ENCODE results near the gene PDSS1. TPM values are rescaled to one million over a fixed set of nuclear protein-coding genes. Genes with fewer than 3 reads are reported as not detected.

The PDSS1 gene
- total and polyA plus RNA-seq, 4 donors, result 1.8 to 6.6 (median 3.3) TPM

GRCh38 chr10:26706936-26707335, 9.4 kb downstream of the PDSS1 start:
- 91% methylated on average over 10 of the region's 10 CpGs for WGBS, 2 donors
- no peak overlapping the region for H3K27ac ChIP-seq (ENCODE audit: low read depth in 1 of 2, low read length in 2 of 2)
- H3K4me1 ChIP-seq (ENCODE audit: control insufficient read depth in 1 of 2, insufficient read depth in 2 of 2, low read length in 2 of 2), result no peaks in the 10 kb centered on the region
- no peaks in the 10 kb centered on the region for H3K36me3 ChIP-seq (ENCODE audit: control insufficient read depth in 1 of 2, insufficient read depth in 2 of 2, low read length in 1 of 2)
- ATAC-seq (ENCODE audit: low FRiP score), result no peak
- H3K9me3 ChIP-seq (ENCODE audit: control insufficient read depth, low read length), result no peaks in the 10 kb centered on the region
- H3K4me3 ChIP-seq (ENCODE audit: low read length in 2 of 2), result no peak overlapping the region
- no peaks in the 10 kb centered on the region for H3K27me3 ChIP-seq (ENCODE audit: control insufficient read depth in 1 of 2, insufficient read depth in 2 of 2, low read length in 1 of 2)
- intact Hi-C loops (cut with DNase I), result no loop called here
- no peak for DNase-seq

GRCh38 chr10:26711324-26711723, 13.8 kb downstream of the PDSS1 start:
- Histone ChIP-seq H3K4me3 (ENCODE audit: low read length in 2 of 2) (no peak overlapping the region), H3K9me3 (ENCODE audit: control insufficient read depth, low read length) (no peaks in the 10 kb centered on the region), H3K36me3 (ENCODE audit: control insufficient read depth in 1 of 2, insufficient read depth in 2 of 2, low read length in 1 of 2) (peaks cover 0 to 1% of the 10 kb centered on the region in 2 donors), H3K4me1 (ENCODE audit: control insufficient read depth in 1 of 2, insufficient read depth in 2 of 2, low read length in 2 of 2) (no peaks in the 10 kb centered on the region), H3K27me3 (ENCODE audit: control insufficient read depth in 1 of 2, insufficient read depth in 2 of 2, low read length in 1 of 2) (no peaks in the 10 kb centered on the region), H3K27ac (ENCODE audit: low read depth in 1 of 2, low read length in 2 of 2) (no peak overlapping the region)
- intact Hi-C loops (cut with DNase I), result no loop called here
- DNase-seq (no peak), ATAC-seq (ENCODE audit: low FRiP score) (no peak)
- 77 to 82% methylated on average over 5 of the region's 5 CpGs for WGBS, 2 donors

- 79 to 100% methylated on average over 1 of the region's 1 CpG for WGBS, 2 donors
- H3K4me1 ChIP-seq (ENCODE audit: control insufficient read depth in 1 of 2, insufficient read depth in 2 of 2, low read length in 2 of 2), result no peaks in the 10 kb centered on the region
- H3K27me3 ChIP-seq (ENCODE audit: control insufficient read depth in 1 of 2, insufficient read depth in 2 of 2, low read length in 1 of 2), result no peaks in the 10 kb centered on the region
- H3K27ac ChIP-seq (ENCODE audit: low read depth in 1 of 2, low read length in 2 of 2), result no peak overlapping the region
- no peak for DNase-seq
- intact Hi-C loops (cut with DNase I), result no loop called here
- ATAC-seq (ENCODE audit: low FRiP score), result no peak
- no peak overlapping the region for H3K4me3 ChIP-seq (ENCODE audit: low read length in 2 of 2)
- H3K9me3 ChIP-seq (ENCODE audit: control insufficient read depth, low read length), result no peaks in the 10 kb centered on the region
- peaks cover 0 to 1% of the 10 kb centered on the region in 2 donors for H3K36me3 ChIP-seq (ENCODE audit: control insufficient read depth in 1 of 2, insufficient read depth in 2 of 2, low read length in 1 of 2)
Observed at GRCh38 chr10:26714415-26715136, 17.1 kb downstream of the PDSS1 start.

- Histone ChIP-seq H3K4me1 (ENCODE audit: control insufficient read depth in 1 of 2, insufficient read depth in 2 of 2, low read length in 2 of 2) (no peaks in the 10 kb centered on the region), H3K27me3 (ENCODE audit: control insufficient read depth in 1 of 2, insufficient read depth in 2 of 2, low read length in 1 of 2) (no peaks in the 10 kb centered on the region), H3K36me3 (ENCODE audit: control insufficient read depth in 1 of 2, insufficient read depth in 2 of 2, low read length in 1 of 2) (peaks cover 0 to 1% of the 10 kb centered on the region in 2 donors), H3K9me3 (ENCODE audit: control insufficient read depth, low read length) (no peaks in the 10 kb centered on the region), H3K4me3 (ENCODE audit: low read length in 2 of 2) (no peak overlapping the region), H3K27ac (ENCODE audit: low read depth in 1 of 2, low read length in 2 of 2) (no peak overlapping the region)
- no peak for DNase-seq
- ATAC-seq (ENCODE audit: low FRiP score), result no peak
- 79 to 93% methylated on average over 2 of the region's 2 CpGs for WGBS, 2 donors
- intact Hi-C loops (cut with DNase I), result no loop called here
Observed at GRCh38 chr10:26715137-26715487, 17.6 kb downstream of the PDSS1 start.

- intact Hi-C loops (cut with DNase I), result no loop called here
- Histone ChIP-seq H3K4me1 (ENCODE audit: control insufficient read depth in 1 of 2, insufficient read depth in 2 of 2, low read length in 2 of 2) (no peaks in the 10 kb centered on the region), H3K27ac (ENCODE audit: low read depth in 1 of 2, low read length in 2 of 2) (no peak overlapping the region), H3K9me3 (ENCODE audit: control insufficient read depth, low read length) (no peaks in the 10 kb centered on the region), H3K36me3 (ENCODE audit: control insufficient read depth in 1 of 2, insufficient read depth in 2 of 2, low read length in 1 of 2) (peaks cover 0 to 1% of the 10 kb centered on the region in 2 donors), H3K27me3 (ENCODE audit: control insufficient read depth in 1 of 2, insufficient read depth in 2 of 2, low read length in 1 of 2) (no peaks in the 10 kb centered on the region), H3K4me3 (ENCODE audit: low read length in 2 of 2) (no peak overlapping the region)
- no peak for ATAC-seq (ENCODE audit: low FRiP score)
- WGBS, 2 donors, result 90 to 94% methylated on average over 7 of the region's 7 CpGs
- no peak for DNase-seq
Observed at GRCh38 chr10:26717476-26717875, 20.0 kb downstream of the PDSS1 start.

GRCh38 chr10:26721561-26721960, 24.1 kb downstream of the PDSS1 start:
- H3K4me3 ChIP-seq (ENCODE audit: low read length in 2 of 2), result no peak overlapping the region
- intact Hi-C loops (cut with DNase I), result no loop called here
- no peak overlapping the region for H3K27ac ChIP-seq (ENCODE audit: low read depth in 1 of 2, low read length in 2 of 2)
- WGBS, 2 donors, result 94 to 95% methylated on average over 7 of the region's 7 CpGs
- no peaks in the 10 kb centered on the region for H3K4me1 ChIP-seq (ENCODE audit: control insufficient read depth in 1 of 2, insufficient read depth in 2 of 2, low read length in 2 of 2)
- H3K9me3 ChIP-seq (ENCODE audit: control insufficient read depth, low read length), result no peaks in the 10 kb centered on the region
- H3K36me3 ChIP-seq (ENCODE audit: control insufficient read depth in 1 of 2, insufficient read depth in 2 of 2, low read length in 1 of 2), result no peaks in the 10 kb centered on the region
- DNase-seq, result no peak
- no peaks in the 10 kb centered on the region for H3K27me3 ChIP-seq (ENCODE audit: control insufficient read depth in 1 of 2, insufficient read depth in 2 of 2, low read length in 1 of 2)
- ATAC-seq (ENCODE audit: low FRiP score), result no peak

GRCh38 chr10:26723016-26723415, 25.5 kb downstream of the PDSS1 start:
- Histone ChIP-seq H3K4me3 (ENCODE audit: low read length in 2 of 2) (no peak overlapping the region), H3K4me1 (ENCODE audit: control insufficient read depth in 1 of 2, insufficient read depth in 2 of 2, low read length in 2 of 2) (no peaks in the 10 kb centered on the region), H3K27ac (ENCODE audit: low read depth in 1 of 2, low read length in 2 of 2) (no peak overlapping the region), H3K27me3 (ENCODE audit: control insufficient read depth in 1 of 2, insufficient read depth in 2 of 2, low read length in 1 of 2) (no peaks in the 10 kb centered on the region), H3K9me3 (ENCODE audit: control insufficient read depth, low read length) (no peaks in the 10 kb centered on the region), H3K36me3 (ENCODE audit: control insufficient read depth in 1 of 2, insufficient read depth in 2 of 2, low read length in 1 of 2) (no peaks in the 10 kb centered on the region)
- intact Hi-C loops (cut with DNase I), result no loop called here
- WGBS, 2 donors, result 82 to 92% methylated on average over 4 of the region's 4 CpGs
- ATAC-seq (ENCODE audit: low FRiP score), result no peak
- DNase-seq, result no peak

- H3K4me3 ChIP-seq (ENCODE audit: low read length in 2 of 2), result no peak overlapping the region
- H3K9me3 ChIP-seq (ENCODE audit: control insufficient read depth, low read length), result no peaks in the 10 kb centered on the region
- H3K27me3 ChIP-seq (ENCODE audit: control insufficient read depth in 1 of 2, insufficient read depth in 2 of 2, low read length in 1 of 2), result no peaks in the 10 kb centered on the region
- WGBS, 2 donors, result 44 to 45% methylated on average over 8 of the region's 8 CpGs
- no peak overlapping the region for H3K27ac ChIP-seq (ENCODE audit: low read depth in 1 of 2, low read length in 2 of 2)
- no peaks in the 10 kb centered on the region for H3K36me3 ChIP-seq (ENCODE audit: control insufficient read depth in 1 of 2, insufficient read depth in 2 of 2, low read length in 1 of 2)
- H3K4me1 ChIP-seq (ENCODE audit: control insufficient read depth in 1 of 2, insufficient read depth in 2 of 2, low read length in 2 of 2), result no peaks in the 10 kb centered on the region
- ATAC-seq (ENCODE audit: low FRiP score) (peak; percentile 82), DNase-seq (peak; percentile 77 to 86)
- intact Hi-C loops (cut with DNase I), result loop anchor here (1.0 to 5.0 kb wide), 3 partner anchors 136 to 155 kb away; partner anchors contain the start of gene ABI1 (in 1 of the 2)
Observed at GRCh38 chr10:26725837-26726727, 28.6 kb downstream of the PDSS1 start.
